SK-N-SH treated with all-trans-retinoic acid at 6 μM for 48 hours (cell line): ENCODE measurements around the gene ISX.

Source experiments
- ARNTL ChIP-seq: fragments of 450-650 bp; formaldehyde crosslinking; IDR thresholded peaks from 2 replicates; pipeline ENCODE4 v1.5.0; 2020; ENCODE audit warnings: low read depth, mild to moderate bottlenecking, moderate library complexity, borderline replicate concordance
- CSRNP3 ChIP-seq: fragments of 250-450 bp; sonication (Bioruptor Pico); IDR thresholded peaks from 2 replicates; pipeline ENCODE4 v1.5.1; 2021; ENCODE audit warnings: mild to moderate bottlenecking, moderate library complexity
- GLIS3 ChIP-seq: fragments of 250-450 bp; sonication (Bioruptor Pico); IDR thresholded peaks from 2 replicates; pipeline ENCODE4 v1.5.0; 2020; ENCODE audit warnings: mild to moderate bottlenecking, moderate library complexity
- POU6F1 ChIP-seq: fragments of 250-450 bp; sonication (Bioruptor Pico); IDR thresholded peaks from 2 replicates; pipeline ENCODE4 v1.8.0; 2021; ENCODE audit warnings: low read depth, mild to moderate bottlenecking, moderate library complexity, borderline replicate concordance
- PPARA ChIP-seq: fragments of 250-450 bp; sonication (Bioruptor Pico); IDR thresholded peaks from 2 replicates; pipeline ENCODE4 v1.5.0; 2020; ENCODE audit warnings: mild to moderate bottlenecking, borderline replicate concordance
- RARB ChIP-seq: fragments of 250-450 bp; sonication (Bioruptor Pico); IDR thresholded peaks from 2 replicates; pipeline ENCODE4 v1.8.0; 2021; ENCODE audit warnings: mild to moderate bottlenecking, moderate library complexity
- TCF4 ChIP-seq: fragments of 250-450 bp; sonication (Bioruptor Pico); IDR thresholded peaks from 2 replicates; pipeline ENCODE4 v1.8.0; 2021; ENCODE audit warnings: mild to moderate bottlenecking, moderate library complexity, borderline replicate concordance
- TOX ChIP-seq: fragments of 250-450 bp; sonication (Bioruptor Pico); IDR thresholded peaks from 2 replicates; pipeline ENCODE4 v1.8.0; 2021; ENCODE audit warnings: mild to moderate bottlenecking, moderate library complexity, borderline replicate concordance
- ZFP3 ChIP-seq: fragments of 250-450 bp; sonication (Bioruptor Pico); IDR thresholded peaks from 2 replicates; pipeline ENCODE4 v1.5.0; 2020; ENCODE audit warnings: mild to moderate bottlenecking, moderate library complexity
- ZFP30 ChIP-seq: fragments of 450-650 bp; formaldehyde crosslinking; IDR thresholded peaks from 2 replicates; pipeline ENCODE4 v1.5.0; 2022; ENCODE audit warnings: mild to moderate bottlenecking, moderate library complexity
- ZNF70 ChIP-seq: fragments of 450-650 bp; formaldehyde crosslinking; IDR thresholded peaks from 2 replicates; pipeline ENCODE4 v1.5.0; 2020; ENCODE audit warnings: mild to moderate bottlenecking, moderate library complexity
- TF ChIP-seq, protein P1 (sequence below): fragments of 250-450 bp; sonication (Bioruptor Pico); IDR thresholded peaks from 2 replicates; pipeline ENCODE4 v1.8.0; 2020; ENCODE audit warnings: mild to moderate bottlenecking, moderate library complexity, borderline replicate concordance
- TF ChIP-seq, protein P2 (sequence below): fragments of 250-450 bp; sonication (Bioruptor Pico); IDR thresholded peaks from 2 replicates; pipeline ENCODE4 v1.5.0; 2020; ENCODE audit warnings: mild to moderate bottlenecking, moderate library complexity

GRCh38 chr22:35064664-35065063 is 1.3 kb upstream of the ISX start:
- no peak for TF ChIP-seq POU6F1 (CRISPR knock-in tag)
- no peak for TF ChIP-seq ZFP30
- no peak for TF ChIP-seq CSRNP3 (CRISPR knock-in tag)
- no peak for TF ChIP-seq PPARA
- no peak for TF ChIP-seq ZFP3 (CRISPR knock-in tag)
- TF ChIP-seq ZNF70 (CRISPR knock-in tag) = no peak
- TF ChIP-seq ARNTL (CRISPR knock-in tag) = no peak
- TF ChIP-seq TOX (CRISPR knock-in tag) = no peak
- TF ChIP-seq, protein P1, sequence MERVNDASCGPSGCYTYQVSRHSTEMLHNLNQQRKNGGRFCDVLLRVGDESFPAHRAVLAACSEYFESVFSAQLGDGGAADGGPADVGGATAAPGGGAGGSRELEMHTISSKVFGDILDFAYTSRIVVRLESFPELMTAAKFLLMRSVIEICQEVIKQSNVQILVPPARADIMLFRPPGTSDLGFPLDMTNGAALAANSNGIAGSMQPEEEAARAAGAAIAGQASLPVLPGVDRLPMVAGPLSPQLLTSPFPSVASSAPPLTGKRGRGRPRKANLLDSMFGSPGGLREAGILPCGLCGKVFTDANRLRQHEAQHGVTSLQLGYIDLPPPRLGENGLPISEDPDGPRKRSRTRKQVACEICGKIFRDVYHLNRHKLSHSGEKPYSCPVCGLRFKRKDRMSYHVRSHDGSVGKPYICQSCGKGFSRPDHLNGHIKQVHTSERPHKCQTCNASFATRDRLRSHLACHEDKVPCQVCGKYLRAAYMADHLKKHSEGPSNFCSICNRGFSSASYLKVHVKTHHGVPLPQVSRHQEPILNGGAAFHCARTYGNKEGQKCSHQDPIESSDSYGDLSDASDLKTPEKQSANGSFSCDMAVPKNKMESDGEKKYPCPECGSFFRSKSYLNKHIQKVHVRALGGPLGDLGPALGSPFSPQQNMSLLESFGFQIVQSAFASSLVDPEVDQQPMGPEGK (CRISPR knock-in tag) = no peak
- no peak for TF ChIP-seq RARB
- TF ChIP-seq GLIS3 (CRISPR knock-in tag) = no peak
- TF ChIP-seq, protein P2, sequence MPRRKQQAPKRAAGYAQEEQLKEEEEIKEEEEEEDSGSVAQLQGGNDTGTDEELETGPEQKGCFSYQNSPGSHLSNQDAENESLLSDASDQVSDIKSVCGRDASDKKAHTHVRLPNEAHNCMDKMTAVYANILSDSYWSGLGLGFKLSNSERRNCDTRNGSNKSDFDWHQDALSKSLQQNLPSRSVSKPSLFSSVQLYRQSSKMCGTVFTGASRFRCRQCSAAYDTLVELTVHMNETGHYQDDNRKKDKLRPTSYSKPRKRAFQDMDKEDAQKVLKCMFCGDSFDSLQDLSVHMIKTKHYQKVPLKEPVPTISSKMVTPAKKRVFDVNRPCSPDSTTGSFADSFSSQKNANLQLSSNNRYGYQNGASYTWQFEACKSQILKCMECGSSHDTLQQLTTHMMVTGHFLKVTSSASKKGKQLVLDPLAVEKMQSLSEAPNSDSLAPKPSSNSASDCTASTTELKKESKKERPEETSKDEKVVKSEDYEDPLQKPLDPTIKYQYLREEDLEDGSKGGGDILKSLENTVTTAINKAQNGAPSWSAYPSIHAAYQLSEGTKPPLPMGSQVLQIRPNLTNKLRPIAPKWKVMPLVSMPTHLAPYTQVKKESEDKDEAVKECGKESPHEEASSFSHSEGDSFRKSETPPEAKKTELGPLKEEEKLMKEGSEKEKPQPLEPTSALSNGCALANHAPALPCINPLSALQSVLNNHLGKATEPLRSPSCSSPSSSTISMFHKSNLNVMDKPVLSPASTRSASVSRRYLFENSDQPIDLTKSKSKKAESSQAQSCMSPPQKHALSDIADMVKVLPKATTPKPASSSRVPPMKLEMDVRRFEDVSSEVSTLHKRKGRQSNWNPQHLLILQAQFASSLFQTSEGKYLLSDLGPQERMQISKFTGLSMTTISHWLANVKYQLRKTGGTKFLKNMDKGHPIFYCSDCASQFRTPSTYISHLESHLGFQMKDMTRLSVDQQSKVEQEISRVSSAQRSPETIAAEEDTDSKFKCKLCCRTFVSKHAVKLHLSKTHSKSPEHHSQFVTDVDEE (CRISPR knock-in tag) = no peak
- TF ChIP-seq TCF4 (CRISPR knock-in tag) = no peak
